Measurements from ENCODE around the gene SPDYA.

SPDYA gene

GRCh38 chr2:28810384-28811285, at the start of gene SPDYA:
Gene SPDYA (plus strand): TSS chr2:28810834. CDS start chr2:28816015, 5,181 bp downstream.
- H3K4me1 ChIP-seq (ENCODE audit: control insufficient read depth, insufficient read depth, low read length): no peaks in the 10 kb centered on the region; the same call in 1 of the 2 replicates
- H3K4me3 ChIP-seq (ENCODE audit: low read depth, low read length): peak within 1 kb of the TSS; percentile 55
- H3K27ac ChIP-seq (ENCODE audit: low read depth, low read length): no peak within 1 kb of the TSS

GRCh38 chr2:28761420-28761819, 49.2 kb upstream of the SPDYA start:
- Histone ChIP-seq H3K4me3 (ENCODE audit: low read depth, low read length) (no peak overlapping the region), H3K4me1 (ENCODE audit: control insufficient read depth, insufficient read depth, low read length) (no peaks in the 10 kb centered on the region), H3K27ac (ENCODE audit: low read depth, low read length) (no peak overlapping the region), H3K9me3 (ENCODE audit: control insufficient read depth, insufficient read depth, low read depth, low read length) (peaks cover 2% of the 10 kb centered on the region; the same call in 1 of the 2 replicates), H3K9ac (ENCODE audit: low read length) (no peak overlapping the region), H3K27me3 (ENCODE audit: control insufficient read depth, insufficient read depth, low read length) (no peaks in the 10 kb centered on the region), H3K36me3 (ENCODE audit: control insufficient read depth, insufficient read depth, low read length) (peaks cover 17% of the 10 kb centered on the region)

More at GRCh38 chr2:28810384-28811285, at the start of gene SPDYA:
- Histone ChIP-seq H3K36me3 (ENCODE audit: control insufficient read depth, insufficient read depth, low read length) (peaks cover 2% of the 10 kb centered on the region; the same call in 1 of the 2 replicates), H3K9me3 (ENCODE audit: control insufficient read depth, insufficient read depth, low read depth, low read length) (no peaks in the 10 kb centered on the region), H3K27me3 (ENCODE audit: control insufficient read depth, insufficient read depth, low read length) (peaks cover 21% of the 10 kb centered on the region), H3K9ac (ENCODE audit: low read length) (no peak within 1 kb of the TSS)

- no peaks in the 10 kb centered on the region for H3K4me1 ChIP-seq (ENCODE audit: control insufficient read depth, insufficient read depth, low read length)
- no peak overlapping the region for H3K9ac ChIP-seq (ENCODE audit: low read length)
Measured at GRCh38 chr2:28764909-28765711, 45.5 kb upstream of the SPDYA start.

GRCh38 chr2:28766070-28766469, 44.6 kb upstream of the SPDYA start:
- Histone ChIP-seq H3K27ac (ENCODE audit: low read depth, low read length) (no peak overlapping the region), H3K36me3 (ENCODE audit: control insufficient read depth, insufficient read depth, low read length) (peaks cover 6% of the 10 kb centered on the region), H3K27me3 (ENCODE audit: control insufficient read depth, insufficient read depth, low read length) (no peaks in the 10 kb centered on the region), H3K9me3 (ENCODE audit: control insufficient read depth, insufficient read depth, low read depth, low read length) (peaks cover 2% of the 10 kb centered on the region; the same call in 1 of the 2 replicates), H3K4me1 (ENCODE audit: control insufficient read depth, insufficient read depth, low read length) (no peaks in the 10 kb centered on the region), H3K4me3 (ENCODE audit: low read depth, low read length) (no peak overlapping the region), H3K9ac (ENCODE audit: low read length) (no peak overlapping the region)

More at GRCh38 chr2:28764909-28765711, 45.5 kb upstream of the SPDYA start:
- H3K36me3 ChIP-seq (ENCODE audit: control insufficient read depth, insufficient read depth, low read length): peaks cover 11% of the 10 kb centered on the region
- H3K27ac ChIP-seq (ENCODE audit: low read depth, low read length): no peak overlapping the region
- H3K9me3 ChIP-seq (ENCODE audit: control insufficient read depth, insufficient read depth, low read depth, low read length): peaks cover 2% of the 10 kb centered on the region; the same call in 1 of the 2 replicates
- H3K27me3 ChIP-seq (ENCODE audit: control insufficient read depth, insufficient read depth, low read length): no peaks in the 10 kb centered on the region
- H3K4me3 ChIP-seq (ENCODE audit: low read depth, low read length): no peak overlapping the region

- Histone ChIP-seq H3K9me3 (ENCODE audit: control insufficient read depth, insufficient read depth, low read depth, low read length) (peaks cover 2% of the 10 kb centered on the region; the same call in 1 of the 2 replicates), H3K9ac (ENCODE audit: low read length) (no peak overlapping the region), H3K4me1 (ENCODE audit: control insufficient read depth, insufficient read depth, low read length) (no peaks in the 10 kb centered on the region), H3K27ac (ENCODE audit: low read depth, low read length) (no peak overlapping the region), H3K27me3 (ENCODE audit: control insufficient read depth, insufficient read depth, low read length) (no peaks in the 10 kb centered on the region), H3K36me3 (ENCODE audit: control insufficient read depth, insufficient read depth, low read length) (no peaks in the 10 kb centered on the region), H3K4me3 (ENCODE audit: low read depth, low read length) (no peak overlapping the region)
Measured at GRCh38 chr2:28767337-28767736, 43.3 kb upstream of the SPDYA start.

GRCh38 chr2:28768422-28768821, 42.2 kb upstream of the SPDYA start:
- H3K4me1 ChIP-seq (ENCODE audit: control insufficient read depth, insufficient read depth, low read length): no peaks in the 10 kb centered on the region
- H3K9ac ChIP-seq (ENCODE audit: low read length): no peak overlapping the region
- no peaks in the 10 kb centered on the region for H3K36me3 ChIP-seq (ENCODE audit: control insufficient read depth, insufficient read depth, low read length)
- peaks cover 2% of the 10 kb centered on the region; the same call in 1 of the 2 replicates for H3K9me3 ChIP-seq (ENCODE audit: control insufficient read depth, insufficient read depth, low read depth, low read length)
- no peaks in the 10 kb centered on the region for H3K27me3 ChIP-seq (ENCODE audit: control insufficient read depth, insufficient read depth, low read length)
- H3K4me3 ChIP-seq (ENCODE audit: low read depth, low read length): no peak overlapping the region
- no peak overlapping the region for H3K27ac ChIP-seq (ENCODE audit: low read depth, low read length)

GRCh38 chr2:28768952-28769351, 41.7 kb upstream of the SPDYA start:
- Histone ChIP-seq H3K9ac (ENCODE audit: low read length) (no peak overlapping the region), H3K4me3 (ENCODE audit: low read depth, low read length) (no peak overlapping the region), H3K27ac (ENCODE audit: low read depth, low read length) (no peak overlapping the region), H3K4me1 (ENCODE audit: control insufficient read depth, insufficient read depth, low read length) (no peaks in the 10 kb centered on the region), H3K9me3 (ENCODE audit: control insufficient read depth, insufficient read depth, low read depth, low read length) (peaks cover 2% of the 10 kb centered on the region; the same call in 1 of the 2 replicates), H3K36me3 (ENCODE audit: control insufficient read depth, insufficient read depth, low read length) (no peaks in the 10 kb centered on the region), H3K27me3 (ENCODE audit: control insufficient read depth, insufficient read depth, low read length) (no peaks in the 10 kb centered on the region)

GRCh38 chr2:28772351-28772750, 38.3 kb upstream of the SPDYA start:
- Histone ChIP-seq H3K4me3 (ENCODE audit: low read depth, low read length) (no peak overlapping the region), H3K27me3 (ENCODE audit: control insufficient read depth, insufficient read depth, low read length) (no peaks in the 10 kb centered on the region), H3K4me1 (ENCODE audit: control insufficient read depth, insufficient read depth, low read length) (no peaks in the 10 kb centered on the region), H3K9ac (ENCODE audit: low read length) (no peak overlapping the region), H3K9me3 (ENCODE audit: control insufficient read depth, insufficient read depth, low read depth, low read length) (no peaks in the 10 kb centered on the region; the same call in 1 of the 2 replicates), H3K27ac (ENCODE audit: low read depth, low read length) (no peak overlapping the region), H3K36me3 (ENCODE audit: control insufficient read depth, insufficient read depth, low read length) (peaks cover 8% of the 10 kb centered on the region)

- Histone ChIP-seq H3K9ac (ENCODE audit: low read length) (no peak overlapping the region), H3K36me3 (ENCODE audit: control insufficient read depth, insufficient read depth, low read length) (peaks cover 47% of the 10 kb centered on the region), H3K4me1 (ENCODE audit: control insufficient read depth, insufficient read depth, low read length) (no peaks in the 10 kb centered on the region), H3K4me3 (ENCODE audit: low read depth, low read length) (no peak overlapping the region), H3K9me3 (ENCODE audit: control insufficient read depth, insufficient read depth, low read depth, low read length) (no peaks in the 10 kb centered on the region), H3K27ac (ENCODE audit: low read depth, low read length) (no peak overlapping the region), H3K27me3 (ENCODE audit: control insufficient read depth, insufficient read depth, low read length) (no peaks in the 10 kb centered on the region)
Measured at GRCh38 chr2:28776471-28776870, 34.2 kb upstream of the SPDYA start.

GRCh38 chr2:28778392-28778791, 32.2 kb upstream of the SPDYA start:
- Histone ChIP-seq H3K36me3 (ENCODE audit: control insufficient read depth, insufficient read depth, low read length) (peaks cover 66% of the 10 kb centered on the region), H3K9ac (ENCODE audit: low read length) (no peak overlapping the region), H3K27ac (ENCODE audit: low read depth, low read length) (no peak overlapping the region), H3K9me3 (ENCODE audit: control insufficient read depth, insufficient read depth, low read depth, low read length) (no peaks in the 10 kb centered on the region), H3K4me1 (ENCODE audit: control insufficient read depth, insufficient read depth, low read length) (no peaks in the 10 kb centered on the region), H3K27me3 (ENCODE audit: control insufficient read depth, insufficient read depth, low read length) (no peaks in the 10 kb centered on the region), H3K4me3 (ENCODE audit: low read depth, low read length) (no peak overlapping the region)
